GM19351 (cell line): Measurements from ENCODE around the gene CHST4.
A peak's percentile ranks its signal among the peaks of the same experiment; 100 is the strongest.
"Not testable (repeated sequence)": the region's sequence is repeated elsewhere in the genome, so short reads cannot be mapped to it uniquely, and the experiment has no call there.

Source experiments
- ATAC-seq: cut with Tn5 transposase; IDR thresholded peaks from one replicate; pipeline ENCODE4 v1.9.1; 2021; ENCODE audit warnings: mild to moderate bottlenecking, moderate library complexity; ENCODE audit not compliant: unreplicated experiment

The CHST4 gene

GRCh38 chr16:71524566-71525553 lies 1.4 kb upstream of the CHST4 start:
- no peak for ATAC-seq

- no peak for ATAC-seq
Observed at GRCh38 chr16:71528257-71528656, 2.0 kb downstream of the CHST4 start.

GRCh38 chr16:71528863-71529262 lies 2.6 kb downstream of the CHST4 start:
- no peak for ATAC-seq

- no peak for ATAC-seq
Observed at GRCh38 chr16:71532366-71532765, 6.1 kb downstream of the CHST4 start.

GRCh38 chr16:71536752-71537499 lies 10.7 kb downstream of the CHST4 start:
- ATAC-seq, result no peak

GRCh38 chr16:71537643-71538042 lies 11.4 kb downstream of the CHST4 start:
- ATAC-seq, result peak; percentile 77

- peak; percentile 85 for ATAC-seq
Observed at GRCh38 chr16:71542377-71542776, 16.2 kb downstream of the CHST4 start.

GRCh38 chr16:71547168-71547567 lies 20.9 kb downstream of the CHST4 start:
- no peak for ATAC-seq

- no peak for ATAC-seq
Observed at GRCh38 chr16:71552698-71553503, 26.7 kb downstream of the CHST4 start.

- ATAC-seq, result no peak
Observed at GRCh38 chr16:71555230-71555891, 29.1 kb downstream of the CHST4 start.

GRCh38 chr16:71557299-71557698 lies 31.1 kb downstream of the CHST4 start:
- ATAC-seq, result no peak

GRCh38 chr16:71557954-71558582 lies 31.8 kb downstream of the CHST4 start:
- ATAC-seq, result no peak

- no peak for ATAC-seq
Observed at GRCh38 chr16:71559855-71560254, 33.6 kb downstream of the CHST4 start.

- not testable (repeated sequence) for ATAC-seq
Observed at GRCh38 chr16:71561886-71562285, 35.7 kb downstream of the CHST4 start.

GRCh38 chr16:71562552-71562951 lies 36.3 kb downstream of the CHST4 start:
- ATAC-seq, result no peak

GRCh38 chr16:71564335-71564967 lies 38.2 kb downstream of the CHST4 start:
- ATAC-seq, result no peak

- ATAC-seq, result no peak
Observed at GRCh38 chr16:71565812-71566700, 39.8 kb downstream of the CHST4 start.

- ATAC-seq, result no peak
Observed at GRCh38 chr16:71567931-71568330, 41.7 kb downstream of the CHST4 start.

GRCh38 chr16:71568551-71568950 lies 42.3 kb downstream of the CHST4 start:
- ATAC-seq, result no peak
